ENCODE measurements around the gene TAS2R13.

Gene TAS2R13

GRCh38 chr12:10900972-10901371, 8.4 kb downstream of the TAS2R13 start:
- Histone ChIP-seq H3K4me1 (ENCODE audit: low read length) (no peaks in the 10 kb centered on the region), H3K4me2 (ENCODE audit: low read length) (no peak overlapping the region), H2AFZ (ENCODE audit: low read depth, low read length) (no peak overlapping the region), H3K27ac (ENCODE audit: low read length) (no peak overlapping the region), H3K79me2 (ENCODE audit: low read length) (no peaks in the 10 kb centered on the region), H3K36me3 (replicated peaks; ENCODE audit: low read depth, low read length) (peaks cover 3% of the 10 kb centered on the region), H3K9ac (ENCODE audit: low read length) (no peak overlapping the region), H3K27me3 (ENCODE audit: low read depth, low read length) (no peaks in the 10 kb centered on the region), H3K4me3 (ENCODE audit: low read length) (no peak overlapping the region), H3K9me3 (ENCODE audit: insufficient read depth, low read length) (no peaks in the 10 kb centered on the region), H4K20me1 (ENCODE audit: insufficient read depth, low read length) (no peaks in the 10 kb centered on the region)
- TF ChIP-seq EZH2phosphoT487 (IDR thresholded peaks at IDR 0.05; ENCODE audit: low read depth): no peak

GRCh38 chr12:10900530-10900929, 8.8 kb downstream of the TAS2R13 start:
- no peaks in the 10 kb centered on the region for H3K9me3 ChIP-seq (ENCODE audit: insufficient read depth, low read length)
- H3K4me3 ChIP-seq (ENCODE audit: low read length): no peak overlapping the region
- H3K27me3 ChIP-seq (ENCODE audit: low read depth, low read length): no peaks in the 10 kb centered on the region
- no peak for TF ChIP-seq CTCF (IDR thresholded peaks at IDR 0.05; ENCODE audit: low read depth, low read length)
- TF ChIP-seq EZH2phosphoT487 (IDR thresholded peaks at IDR 0.05; ENCODE audit: low read depth): no peak
- H3K4me2 ChIP-seq (ENCODE audit: low read length): no peak overlapping the region
- no peaks in the 10 kb centered on the region for H3K4me1 ChIP-seq (ENCODE audit: low read length)
- no peak overlapping the region for H2AFZ ChIP-seq (ENCODE audit: low read depth, low read length)
- H3K79me2 ChIP-seq (ENCODE audit: low read length): no peaks in the 10 kb centered on the region
- no peaks in the 10 kb centered on the region for H4K20me1 ChIP-seq (ENCODE audit: insufficient read depth, low read length)
- H3K27ac ChIP-seq (ENCODE audit: low read length): no peak overlapping the region
- no peak overlapping the region for H3K9ac ChIP-seq (ENCODE audit: low read length)
- no peaks in the 10 kb centered on the region for H3K36me3 ChIP-seq (replicated peaks; ENCODE audit: low read depth, low read length)

GRCh38 chr12:10896854-10897253, 12.5 kb downstream of the TAS2R13 start:
- no peak overlapping the region for H3K4me2 ChIP-seq (ENCODE audit: low read length)
- no peaks in the 10 kb centered on the region for H3K79me2 ChIP-seq (ENCODE audit: low read length)
- H4K20me1 ChIP-seq (ENCODE audit: insufficient read depth, low read length): no peaks in the 10 kb centered on the region
- no peak overlapping the region for H3K9ac ChIP-seq (ENCODE audit: low read length)
- no peak overlapping the region for H3K4me3 ChIP-seq (ENCODE audit: low read length)
- no peak overlapping the region for H2AFZ ChIP-seq (ENCODE audit: low read depth, low read length)
- no peak overlapping the region for H3K27ac ChIP-seq (ENCODE audit: low read length)
- TF ChIP-seq CTCF (IDR thresholded peaks at IDR 0.05; ENCODE audit: low read depth, low read length): no peak
- TF ChIP-seq EZH2phosphoT487 (IDR thresholded peaks at IDR 0.05; ENCODE audit: low read depth): no peak
- no peaks in the 10 kb centered on the region for H3K4me1 ChIP-seq (ENCODE audit: low read length)
- no peaks in the 10 kb centered on the region for H3K27me3 ChIP-seq (ENCODE audit: low read depth, low read length)
- peaks cover 3% of the 10 kb centered on the region for H3K36me3 ChIP-seq (replicated peaks; ENCODE audit: low read depth, low read length)
- H3K9me3 ChIP-seq (ENCODE audit: insufficient read depth, low read length): no peaks in the 10 kb centered on the region

GRCh38 chr12:10891937-10892336, 17.4 kb downstream of the TAS2R13 start:
- H4K20me1 ChIP-seq (ENCODE audit: insufficient read depth, low read length): no peaks in the 10 kb centered on the region
- H3K4me3 ChIP-seq (ENCODE audit: low read length): no peak overlapping the region
- no peak for TF ChIP-seq CTCF (IDR thresholded peaks at IDR 0.05; ENCODE audit: low read depth, low read length)
- no peak for TF ChIP-seq EZH2phosphoT487 (IDR thresholded peaks at IDR 0.05; ENCODE audit: low read depth)
- no peaks in the 10 kb centered on the region for H3K79me2 ChIP-seq (ENCODE audit: low read length)
- no peaks in the 10 kb centered on the region for H3K4me1 ChIP-seq (ENCODE audit: low read length)
- H3K27ac ChIP-seq (ENCODE audit: low read length): no peak overlapping the region
- H3K36me3 ChIP-seq (replicated peaks; ENCODE audit: low read depth, low read length): peaks cover 3% of the 10 kb centered on the region
- no peak overlapping the region for H2AFZ ChIP-seq (ENCODE audit: low read depth, low read length)
- H3K9ac ChIP-seq (ENCODE audit: low read length): no peak overlapping the region
- H3K4me2 ChIP-seq (ENCODE audit: low read length): no peak overlapping the region
- no peaks in the 10 kb centered on the region for H3K9me3 ChIP-seq (ENCODE audit: insufficient read depth, low read length)
- no peaks in the 10 kb centered on the region for H3K27me3 ChIP-seq (ENCODE audit: low read depth, low read length)

GRCh38 chr12:10889226-10889625, 20.1 kb downstream of the TAS2R13 start:
- Histone ChIP-seq H3K4me3 (ENCODE audit: low read length) (no peak overlapping the region), H3K27ac (ENCODE audit: low read length) (no peak overlapping the region), H3K9me3 (ENCODE audit: insufficient read depth, low read length) (no peaks in the 10 kb centered on the region), H3K36me3 (replicated peaks; ENCODE audit: low read depth, low read length) (no peaks in the 10 kb centered on the region), H4K20me1 (ENCODE audit: insufficient read depth, low read length) (no peaks in the 10 kb centered on the region), H3K4me1 (ENCODE audit: low read length) (no peaks in the 10 kb centered on the region), H2AFZ (ENCODE audit: low read depth, low read length) (no peak overlapping the region), H3K9ac (ENCODE audit: low read length) (no peak overlapping the region), H3K79me2 (ENCODE audit: low read length) (no peaks in the 10 kb centered on the region), H3K4me2 (ENCODE audit: low read length) (no peak overlapping the region), H3K27me3 (ENCODE audit: low read depth, low read length) (no peaks in the 10 kb centered on the region)
- TF ChIP-seq CTCF (IDR thresholded peaks at IDR 0.05; ENCODE audit: low read depth, low read length) (no peak), EZH2phosphoT487 (IDR thresholded peaks at IDR 0.05; ENCODE audit: low read depth) (no peak)

All from OCI-LY3 (cell line).